ENCODE data around the gene RABEP2.
"Not testable (repeated sequence)": the region's sequence is repeated elsewhere in the genome, so short reads cannot be mapped to it uniquely, and the experiment has no call there.

The RABEP2 gene

DNA sequence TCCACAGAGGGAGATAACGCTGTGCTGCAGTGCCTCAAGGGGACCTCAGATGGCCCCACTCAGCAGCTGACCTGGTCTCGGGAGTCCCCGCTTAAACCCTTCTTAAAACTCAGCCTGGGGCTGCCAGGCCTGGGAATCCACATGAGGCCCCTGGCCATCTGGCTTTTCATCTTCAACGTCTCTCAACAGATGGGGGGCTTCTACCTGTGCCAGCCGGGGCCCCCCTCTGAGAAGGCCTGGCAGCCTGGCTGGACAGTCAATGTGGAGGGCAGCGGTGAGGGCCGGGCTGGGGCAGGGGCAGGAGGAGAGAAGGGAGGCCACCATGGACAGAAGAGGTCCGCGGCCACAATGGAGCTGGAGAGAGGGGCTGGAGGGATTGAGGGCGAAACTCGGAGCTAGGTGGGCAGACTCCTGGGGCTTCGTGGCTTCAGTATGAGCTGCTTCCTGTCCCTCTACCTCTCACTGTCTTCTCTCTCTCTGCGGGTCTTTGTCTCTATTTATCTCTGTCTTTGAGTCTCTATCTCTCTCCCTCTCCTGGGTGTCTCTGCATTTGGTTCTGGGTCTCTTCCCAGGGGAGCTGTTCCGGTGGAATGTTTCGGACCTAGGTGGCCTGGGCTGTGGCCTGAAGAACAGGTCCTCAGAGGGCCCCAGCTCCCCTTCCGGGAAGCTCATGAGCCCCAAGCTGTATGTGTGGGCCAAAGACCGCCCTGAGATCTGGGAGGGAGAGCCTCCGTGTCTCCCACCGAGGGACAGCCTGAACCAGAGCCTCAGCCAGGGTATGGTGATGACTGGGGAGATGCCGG is 7.5 kb upstream of the RABEP2 start:
- DNase-seq, result no peak

DNA sequence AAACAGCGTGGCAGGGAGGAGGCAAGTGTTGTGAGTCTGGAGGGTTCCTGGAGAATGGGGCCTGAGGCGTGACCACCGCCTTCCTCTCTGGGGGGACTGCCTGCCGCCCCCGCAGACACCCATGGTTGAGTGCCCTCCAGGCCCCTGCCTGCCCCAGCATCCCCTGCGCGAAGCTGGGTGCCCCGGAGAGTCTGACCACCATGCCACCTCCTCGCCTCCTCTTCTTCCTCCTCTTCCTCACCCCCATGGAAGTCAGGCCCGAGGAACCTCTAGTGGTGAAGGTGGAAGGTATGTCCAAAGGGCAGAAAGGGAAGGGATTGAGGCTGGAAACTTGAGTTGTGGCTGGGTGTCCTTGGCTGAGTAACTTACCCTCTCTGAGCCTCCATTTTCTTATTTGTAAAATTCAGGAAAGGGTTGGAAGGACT is 6.8 kb upstream of the RABEP2 start, which contains the start of gene CD19:
TSS of gene CD19 (plus strand) at position 171 of the 425 bp plus-strand sequence. CDS start at position 201, 30 bp downstream.
- no peak for DNase-seq

DNA sequence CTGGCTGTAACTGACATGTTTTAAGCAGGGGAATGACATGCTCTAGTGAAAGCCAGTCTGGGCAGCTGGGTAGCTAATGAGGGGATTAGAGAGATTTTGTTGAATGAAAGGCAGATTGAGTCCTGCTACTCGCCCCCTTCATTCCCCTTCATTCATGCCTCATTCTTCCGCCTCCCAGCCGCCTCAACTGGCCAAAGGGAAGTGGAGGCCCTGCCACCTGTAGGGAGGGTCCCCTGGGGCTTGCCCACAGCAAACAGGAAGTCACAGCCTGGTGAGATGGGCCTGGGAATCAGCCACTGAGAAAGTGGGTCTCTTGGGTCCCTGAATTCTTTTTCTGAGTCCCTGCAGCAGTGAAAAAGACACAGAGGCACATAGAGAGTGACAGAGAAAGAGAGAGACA is 5.6 kb upstream of the RABEP2 start:
- DNase-seq, result no peak

DNA sequence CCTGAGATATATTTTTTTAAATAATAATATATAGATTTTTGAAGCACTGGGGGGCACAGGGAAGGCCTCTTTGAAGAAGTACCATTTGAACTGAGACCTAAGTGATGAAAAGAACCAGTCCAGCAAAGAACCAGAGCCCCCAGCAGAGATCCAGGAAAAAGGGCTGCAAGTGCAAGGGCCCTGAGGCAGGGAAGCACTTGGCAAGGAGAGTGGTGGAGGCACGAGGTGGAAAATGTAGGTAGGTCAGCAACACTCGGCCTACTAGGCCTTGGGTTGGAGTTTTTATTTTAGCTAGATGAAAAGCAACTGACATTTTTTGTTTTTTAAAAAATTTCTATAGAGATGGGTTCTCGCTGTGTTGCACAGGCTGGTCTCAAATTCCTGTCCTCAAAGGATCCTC is 5.2 kb upstream of the RABEP2 start:
- no peak for DNase-seq

GRCh38 chr16:28927815-28928214 is 2.8 kb upstream of the RABEP2 start:
- DNase-seq, result no peak

- DNase-seq, result not testable (repeated sequence)
Measured at GRCh38 chr16:28926284-28926683, 1.2 kb upstream of the RABEP2 start.

GRCh38 chr16:28925386-28926228 is 569 bp upstream of the RABEP2 start:
- DNase-seq, result no peak

- no peak for DNase-seq
Measured at GRCh38 chr16:28924399-28924761, 658 bp downstream of the RABEP2 start.

DNA sequence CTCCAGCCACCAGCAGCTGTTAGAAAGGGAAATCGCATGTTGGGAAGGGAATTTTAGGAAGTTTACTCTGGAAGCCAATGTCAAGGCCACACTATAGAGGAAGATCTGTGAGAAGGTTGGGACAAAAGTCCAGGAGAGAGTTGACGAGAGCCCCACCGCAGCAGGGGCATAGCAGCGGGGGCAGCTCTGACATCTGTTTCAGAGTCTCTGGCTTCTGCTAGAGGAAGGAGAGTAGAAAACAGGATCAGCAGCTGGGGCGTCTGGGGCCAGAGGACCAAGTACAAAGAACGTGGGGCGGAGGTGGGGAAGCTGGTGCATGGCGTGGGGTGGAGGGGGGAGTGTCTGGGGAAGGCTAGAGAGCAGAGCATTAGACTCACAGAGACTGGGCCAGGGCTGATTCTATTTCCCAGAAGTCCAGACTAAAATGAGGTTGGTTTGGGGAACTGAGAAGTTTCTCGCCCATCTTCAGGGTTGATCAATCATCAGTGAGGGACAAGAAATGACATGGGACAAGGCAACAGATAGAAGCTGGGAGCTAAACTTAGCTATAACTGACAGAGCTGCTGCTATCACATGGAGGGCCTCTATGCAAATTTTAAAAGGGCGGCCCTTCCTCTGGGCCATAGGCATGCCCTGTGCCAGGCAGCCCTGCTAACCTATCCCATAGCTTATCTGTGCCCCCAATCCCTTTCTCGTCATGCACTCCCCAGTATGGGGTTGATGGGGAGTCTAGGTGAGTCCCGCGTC is 1.2 kb downstream of the RABEP2 start:
- no peak for DNase-seq

GRCh38 chr16:28923231-28923587 is 1.8 kb downstream of the RABEP2 start:
- DNase-seq, result no peak

- no peak for DNase-seq
Measured at GRCh38 chr16:28918698-28919097, 6.3 kb downstream of the RABEP2 start.

DNA sequence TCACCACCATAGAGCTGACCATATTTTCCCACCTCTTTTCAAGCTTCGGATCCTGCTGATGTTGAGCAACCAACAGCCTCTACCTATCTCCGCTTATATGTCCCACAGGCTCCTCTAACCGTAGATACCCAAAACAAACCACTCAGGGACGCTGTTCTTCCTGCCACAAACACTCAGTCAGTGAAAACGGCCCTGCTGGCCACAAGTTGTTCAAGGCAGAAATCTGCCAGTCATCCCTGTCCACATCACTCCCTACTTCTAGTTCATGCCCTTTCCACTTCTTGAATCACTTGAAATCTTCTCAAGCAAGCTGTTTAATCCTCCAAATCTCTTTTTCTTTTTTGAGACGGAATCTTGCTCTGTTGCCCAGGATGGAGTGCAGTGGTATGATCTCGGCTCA is 7.9 kb downstream of the RABEP2 start:
- no peak for DNase-seq

- DNase-seq, result no peak
Measured at GRCh38 chr16:28915181-28915580, 9.9 kb downstream of the RABEP2 start.

GRCh38 chr16:28913946-28914724 is 10.9 kb downstream of the RABEP2 start:
- no peak for DNase-seq

DNA sequence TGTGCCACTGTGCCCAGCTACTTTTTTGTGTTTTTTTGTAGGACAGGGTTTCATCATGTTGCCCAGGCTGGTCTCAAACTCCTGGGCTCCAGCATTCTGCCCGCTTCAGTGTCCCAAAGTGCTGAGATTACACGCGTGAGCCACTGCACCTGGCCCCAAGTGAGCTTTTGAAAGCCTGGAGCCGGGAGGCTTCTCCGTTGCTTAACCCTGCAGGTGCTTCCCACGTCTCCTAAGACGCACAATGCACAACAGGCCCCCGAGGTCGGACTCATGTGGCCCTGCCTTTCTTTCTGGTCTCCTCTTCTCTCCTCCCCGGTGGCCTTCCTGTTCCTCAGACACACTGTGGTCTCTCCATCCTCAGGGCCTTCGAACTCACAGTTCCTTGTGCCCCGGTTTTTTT is 12.5 kb downstream of the RABEP2 start:
- DNase-seq, result no peak

- no peak for DNase-seq
Measured at GRCh38 chr16:28910086-28911031, 14.7 kb downstream of the RABEP2 start.

DNA sequence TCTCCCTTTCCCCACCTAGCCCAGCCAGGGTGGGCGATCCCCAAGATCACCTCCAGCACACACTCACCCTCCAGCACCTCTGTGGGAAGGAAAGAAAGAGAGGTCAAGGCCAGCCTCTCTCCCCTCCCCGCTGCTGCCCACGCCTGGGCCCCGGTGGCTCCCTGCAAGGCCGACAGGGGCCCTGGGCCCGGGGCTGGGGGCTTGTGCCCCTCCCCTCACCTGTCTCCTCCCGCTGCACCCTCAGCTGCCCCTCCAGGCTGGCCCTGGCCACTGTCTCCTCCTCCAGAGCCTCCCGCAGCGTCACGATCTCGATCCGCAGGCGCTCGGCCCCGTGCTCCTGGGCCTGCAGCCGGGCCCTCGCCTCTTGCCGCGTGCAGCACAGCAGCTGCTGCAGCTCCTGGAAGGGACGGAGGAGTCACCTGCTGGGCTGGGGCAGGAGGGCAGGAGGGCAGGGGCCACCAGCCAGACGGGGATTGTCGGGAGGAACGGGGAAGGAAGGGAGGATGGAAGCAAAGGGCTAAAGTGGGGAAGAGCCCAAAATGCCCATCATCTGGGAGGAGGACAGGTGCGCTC is 19.2 kb downstream of the RABEP2 start:
- DNase-seq, result no peak

DNA sequence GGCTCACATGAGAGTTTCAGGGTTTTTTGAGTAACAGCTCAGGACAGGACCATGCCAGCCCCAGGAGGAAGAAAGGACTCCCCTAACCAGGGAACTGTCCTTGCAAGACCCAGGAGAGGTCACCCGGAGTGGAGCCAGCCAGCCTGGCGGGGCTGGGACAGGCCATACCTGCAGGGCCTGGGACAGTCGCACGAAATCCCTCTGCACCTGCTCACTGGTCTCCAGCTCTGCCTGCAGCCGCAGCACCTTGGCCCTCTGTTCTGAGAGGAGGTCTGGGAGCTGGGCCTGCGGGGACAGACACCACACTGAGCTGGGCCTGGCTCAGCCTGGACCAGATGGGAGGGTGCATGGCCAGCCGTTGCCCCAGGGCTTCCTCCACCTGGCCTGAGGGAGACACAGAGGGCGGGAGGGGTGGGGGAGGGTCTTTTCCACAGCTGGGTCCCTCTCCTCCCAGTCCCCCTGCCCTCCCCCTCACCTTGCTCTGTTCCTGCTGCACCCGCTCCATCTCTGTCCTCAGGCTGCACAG is 19.7 kb downstream of the RABEP2 start:
- no peak for DNase-seq

GRCh38 chr16:28904828-28905227 is 20.2 kb downstream of the RABEP2 start:
- DNase-seq, result no peak

DNA sequence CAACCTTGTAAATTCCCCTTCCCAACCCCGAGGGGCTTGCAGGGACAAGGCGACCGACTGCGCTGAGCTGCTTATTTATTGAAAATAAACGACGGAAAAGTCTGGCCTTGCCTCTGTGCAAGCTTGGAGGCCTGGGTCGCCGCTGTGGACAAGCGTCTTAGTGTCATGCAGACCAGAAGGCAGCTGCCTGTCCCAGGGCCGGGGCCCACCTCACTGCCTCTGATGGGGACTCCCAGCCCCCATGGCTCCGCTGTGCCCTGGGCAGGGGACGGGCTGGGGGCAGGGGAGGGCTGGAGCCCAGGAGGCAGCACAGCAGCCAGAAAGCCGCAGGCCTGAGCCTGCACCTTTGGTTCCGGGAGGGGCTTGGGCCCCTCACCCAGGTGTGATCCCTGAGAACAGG is 20.7 kb downstream of the RABEP2 start:
- DNase-seq, result no peak
